ENCODE measurements around the gene WFDC1. TPM values are rescaled to one million over a fixed set of nuclear protein-coding genes. Genes with fewer than 3 reads are reported as not detected.

Gene WFDC1
- total and polyA plus RNA-seq, 2 donors (not counting 3 experiments of a cell fraction or from before 2014, with no cell fraction given): not detected

- no peak overlapping the region for H3K27ac ChIP-seq (ENCODE audit: insufficient read depth, low read depth, low read length)
- no peaks in the 10 kb centered on the region for H3K9me3 ChIP-seq (replicated peaks; ENCODE audit: control insufficient read depth, insufficient read depth, low read length)
- H3K36me3 ChIP-seq (ENCODE audit: control insufficient read depth in 2 of 2, extremely low read depth in 1 of 2, insufficient read depth in 2 of 2, low read length in 2 of 2): no peaks in the 10 kb centered on the region
- no peak overlapping the region for H3K9ac ChIP-seq (replicated peaks; ENCODE audit: extremely low read depth, insufficient read depth, low read length)
- no peaks in the 10 kb centered on the region for H4K20me1 ChIP-seq (replicated peaks; ENCODE audit: control insufficient read depth, extremely low read depth, insufficient read depth, low read length)
- H3K27me3 ChIP-seq (ENCODE audit: control insufficient read depth in 2 of 2, insufficient read depth in 2 of 2, low read length in 2 of 2): peaks cover 33 to 36% of the 10 kb centered on the region in 2 experiments
- no peak for TF ChIP-seq EZH2 (IDR thresholded peaks at IDR 0.05; ENCODE audit: borderline replicate concordance, low read depth, low read length, severe bottlenecking)
- TF ChIP-seq JUN (IDR thresholded peaks at IDR 0.05; ENCODE audit: borderline replicate concordance, insufficient read depth, insufficient read length, low read depth): no peak
- TF ChIP-seq CTCF (IDR thresholded peaks at IDR 0.05; ENCODE audit: extremely low read depth in 1 of 2, insufficient read depth in 1 of 2, low read depth in 1 of 2, low read length in 2 of 2): no peak
- no peak for TF ChIP-seq FOS (IDR thresholded peaks at IDR 0.05; ENCODE audit: borderline replicate concordance, insufficient read depth, low read length)
- no peak for TF ChIP-seq POLR2AphosphoS5 (IDR thresholded peaks at IDR 0.05; ENCODE audit: insufficient read depth, low read depth, low read length)
- TF ChIP-seq MAX (IDR thresholded peaks at IDR 0.05; ENCODE audit: insufficient read depth, insufficient read length): no peak
- TF ChIP-seq MYC (IDR thresholded peaks at IDR 0.05; ENCODE audit: low read depth, low read length): no peak
- no peak for TF ChIP-seq POLR2A (IDR thresholded peaks at IDR 0.05; ENCODE audit: low read depth, low read length)
- TF ChIP-seq GATA2 (IDR thresholded peaks at IDR 0.05; ENCODE audit: insufficient read depth, insufficient read length, low read depth, low read length): no peak
- no peak overlapping the region for H3K4me3 ChIP-seq (replicated peaks in 1 of 3; ENCODE audit: insufficient read depth in 1 of 3, low read depth in 1 of 3, low read length in 3 of 3)
- DNase-seq (ENCODE audit: low read depth, low spot score) (no peak), FAIRE-seq (no peak)
- no peak overlapping the region for H3K4me2 ChIP-seq (ENCODE audit: insufficient read depth, low read length)
- no peaks in the 10 kb centered on the region for H3K79me2 ChIP-seq (ENCODE audit: control insufficient read depth, insufficient read depth, low read length)
- POLR2A ChIA-PET: no interaction called here
- CTCF ChIA-PET: no interaction called here
- H3K4me1 ChIP-seq (ENCODE audit: control insufficient read depth, extremely low read depth, insufficient read depth, low read length): no peaks in the 10 kb centered on the region
- dilution Hi-C loops (cut with MboI; ENCODE audit: extremely low pct_ligation_motif_present, low sequenced_read_pairs) (no loop called here), intact Hi-C loops (cut with micrococcal nuclease) (no loop called here)
- no peak overlapping the region for H2AFZ ChIP-seq (ENCODE audit: low read depth, low read length)
- no peaks in the 10 kb centered on the region for H3K9me1 ChIP-seq (replicated peaks; ENCODE audit: control insufficient read depth, extremely low read depth, insufficient read depth, low read length)
- no TSS peak for BruUV-seq (replicated peaks)
Observed at GRCh38 chr16:84370723-84371552, 76.3 kb downstream of the WFDC1 start.
